Left lung (tissue), 10 donors: ENCODE measurements around the gene COX4I2. TPM values are rescaled to one million over a fixed set of nuclear protein-coding genes. Genes with fewer than 3 reads are reported as not detected.
"Not testable (repeated sequence)": the region's sequence is repeated elsewhere in the genome, so short reads cannot be mapped to it uniquely, and the experiment has no call there.

Experiments
- ATAC-seq: fragments of 200-7000 bp; cut with Tn5 transposase; one replicate; pipeline ENCODE4 v1.9.1; 2020; ENCODE audit warnings: moderate library complexity
- DNase-seq, 4 donors: peaks; one replicate each; pipeline ENCODE4 v3.0.0-alpha.2; 2013 to 2020
- H3K27ac ChIP-seq, 2 donors: fragments of 200-600 bp; sonication (generic) in 1 of 2; one replicate each; pipeline versions ENCODE4 v1.5.0 to v1.8.0; 2020 to 2021
- H3K27me3 ChIP-seq, 2 donors: fragments of 200-600 bp; sonication (generic) in 1 of 2; one replicate each; pipeline versions ENCODE4 v1.5.0 to v1.8.0; 2020 to 2021
- H3K36me3 ChIP-seq, 2 donors: fragments of 200-600 bp; sonication (generic) in 1 of 2; one replicate each; pipeline versions ENCODE4 v1.5.0 to v1.8.0; 2020 to 2021
- H3K4me1 ChIP-seq, 2 donors: fragments of 200-600 bp; one replicate each; pipeline ENCODE4 v1.8.0; 2021
- H3K4me3 ChIP-seq, 2 donors: fragments of 200-600 bp; sonication (generic) in 1 of 2; one replicate each; pipeline versions ENCODE4 v1.5.0 to v1.8.0; 2020 to 2021; ENCODE audit warnings: mild to moderate bottlenecking in 1 of 2
- H3K9me3 ChIP-seq, 2 donors: fragments of 200-600 bp; sonication (generic) in 1 of 2; one replicate each; pipeline versions ENCODE4 v1.5.0 to v1.8.0; 2020 to 2021
- intact Hi-C, 2 donors: fragments of 100-400 bp; cut with DNase I; formaldehyde crosslinking; loops; one replicate each; pipeline versions ENCODE4 v1.11.2 to v1.14.2; 2022
- polyA plus RNA-seq, 6 donors: library from polyadenylated mRNA; unstranded; fragments of 120-200 nt; gene quantifications; one replicate each; pipeline ENCODE4 v1.2.1, GENCODE V29; 2013; ENCODE audit not compliant: insufficient read length in 6 of 6
- total RNA-seq, 2 donors: library from RNA; stranded (reverse); fragmentation: NEBNext Ultra II Directional; extraction: Animal tissue kit (Norgen Biotek cat#: 25700); gene quantifications; one replicate each; pipeline ENCODE4 v1.2.1, GENCODE V29; 2021
- TF ChIP-seq, protein P1 (sequence below), 2 donors: fragments of 200-600 bp; sonication (generic) in 1 of 2; IDR thresholded peaks; one replicate each; pipeline versions ENCODE4 v1.5.0 to v1.8.0; 2021; ENCODE audit warnings: antibody characterized with exemption in 2 of 2
- donor health status: DM: no; HTN: yes; CAD: no.
- donor health status: DM: no; HTN: no; CAD: no.

Gene COX4I2
- total and polyA plus RNA-seq, 8 donors = 13.5 to 33.8 (median 23.0) TPM

DNA sequence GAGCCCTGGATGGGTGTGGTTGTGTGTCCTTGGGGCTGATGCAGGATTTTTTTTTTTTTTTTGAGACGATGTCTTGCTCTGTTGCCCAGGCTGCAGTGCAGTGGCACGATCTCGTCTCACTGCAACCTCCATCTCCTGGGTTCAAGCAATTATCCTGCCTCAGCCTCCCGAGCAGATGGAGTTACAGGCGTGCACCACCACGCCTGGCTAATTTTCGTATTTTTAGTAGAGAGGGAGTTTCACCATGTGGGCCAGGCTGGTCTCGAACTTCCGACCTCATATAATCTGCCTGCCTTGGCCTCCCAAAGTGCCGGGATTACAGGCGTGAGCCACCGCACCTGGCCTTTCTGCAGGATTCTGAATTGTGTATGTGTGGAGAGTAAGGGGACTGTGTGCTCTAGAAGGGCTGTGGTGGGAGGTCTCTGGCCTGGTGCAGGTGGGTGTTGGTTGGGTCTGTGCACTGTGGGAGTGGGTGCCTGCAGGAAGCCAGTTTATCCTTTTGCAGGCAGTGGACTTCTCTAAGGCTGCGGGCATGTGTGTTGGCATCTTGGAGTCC is 43.6 kb upstream of the COX4I2 start:
- intact Hi-C loops = no loop called here
- no peaks in the 10 kb centered on the region for H3K9me3 ChIP-seq
- TF ChIP-seq, protein P1, sequence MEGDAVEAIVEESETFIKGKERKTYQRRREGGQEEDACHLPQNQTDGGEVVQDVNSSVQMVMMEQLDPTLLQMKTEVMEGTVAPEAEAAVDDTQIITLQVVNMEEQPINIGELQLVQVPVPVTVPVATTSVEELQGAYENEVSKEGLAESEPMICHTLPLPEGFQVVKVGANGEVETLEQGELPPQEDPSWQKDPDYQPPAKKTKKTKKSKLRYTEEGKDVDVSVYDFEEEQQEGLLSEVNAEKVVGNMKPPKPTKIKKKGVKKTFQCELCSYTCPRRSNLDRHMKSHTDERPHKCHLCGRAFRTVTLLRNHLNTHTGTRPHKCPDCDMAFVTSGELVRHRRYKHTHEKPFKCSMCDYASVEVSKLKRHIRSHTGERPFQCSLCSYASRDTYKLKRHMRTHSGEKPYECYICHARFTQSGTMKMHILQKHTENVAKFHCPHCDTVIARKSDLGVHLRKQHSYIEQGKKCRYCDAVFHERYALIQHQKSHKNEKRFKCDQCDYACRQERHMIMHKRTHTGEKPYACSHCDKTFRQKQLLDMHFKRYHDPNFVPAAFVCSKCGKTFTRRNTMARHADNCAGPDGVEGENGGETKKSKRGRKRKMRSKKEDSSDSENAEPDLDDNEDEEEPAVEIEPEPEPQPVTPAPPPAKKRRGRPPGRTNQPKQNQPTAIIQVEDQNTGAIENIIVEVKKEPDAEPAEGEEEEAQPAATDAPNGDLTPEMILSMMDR (IDR thresholded peaks at IDR 0.05) = no peak
- H3K36me3 ChIP-seq = no peaks in the 10 kb centered on the region
- ATAC-seq = no peak
- H3K4me1 ChIP-seq = peaks cover 14 to 50% of the 10 kb centered on the region in 2 donors
- peak overlapping the region; percentile 26 to 81 for H3K27ac ChIP-seq
- H3K27me3 ChIP-seq = no peaks in the 10 kb centered on the region
- no peak for DNase-seq
- no peak overlapping the region for H3K4me3 ChIP-seq

DNA sequence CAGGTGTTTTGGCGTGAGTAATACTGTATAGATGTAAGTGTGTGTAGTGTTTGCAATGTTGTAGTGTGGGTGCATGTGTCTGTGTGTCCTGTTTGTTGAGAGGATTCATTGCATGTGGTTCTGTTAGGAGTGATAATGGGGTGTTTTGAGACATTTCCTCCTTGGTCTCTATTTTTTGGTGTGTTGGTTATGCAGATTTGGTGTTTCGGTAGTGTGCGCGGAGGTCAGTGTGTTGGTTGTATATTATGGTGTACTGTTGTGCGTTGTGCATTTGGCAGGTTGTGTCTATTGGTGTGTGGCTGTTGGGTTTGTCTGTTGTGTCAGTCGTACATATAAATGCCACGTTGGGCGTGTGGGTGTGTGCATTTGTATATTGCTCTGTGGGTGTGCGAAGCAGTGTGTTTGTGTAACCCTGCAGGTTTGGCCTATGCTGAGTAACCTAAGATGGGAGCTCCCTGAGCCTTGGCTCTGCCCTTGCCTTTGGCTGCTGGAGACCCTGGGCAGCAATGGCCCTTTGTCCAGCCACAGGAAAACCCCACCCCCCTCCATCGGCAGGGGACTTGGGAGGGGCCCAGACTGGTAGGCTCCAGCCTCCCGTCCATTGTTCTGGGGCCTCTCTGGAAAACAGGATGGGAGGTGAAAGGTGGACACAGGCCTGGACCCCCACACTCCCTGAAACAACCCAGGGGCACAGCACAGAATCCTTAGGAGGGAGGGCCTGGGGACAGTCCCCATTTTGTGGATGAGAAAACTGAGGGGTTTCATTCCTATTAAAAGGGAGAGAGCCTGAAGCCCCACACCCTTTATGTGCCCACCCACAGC is 42.9 kb upstream of the COX4I2 start:
- Histone ChIP-seq H3K27me3 (no peaks in the 10 kb centered on the region), H3K9me3 (no peaks in the 10 kb centered on the region), H3K4me3 (no peak overlapping the region), H3K4me1 (peaks cover 14 to 48% of the 10 kb centered on the region in 2 donors), H3K27ac (peak overlapping the region; percentile 76 to 81), H3K36me3 (no peaks in the 10 kb centered on the region)
- DNase-seq (no peak), ATAC-seq (no peak)
- TF ChIP-seq, protein P1 (IDR thresholded peaks at IDR 0.05) = no peak
- intact Hi-C loops = no loop called here

DNA sequence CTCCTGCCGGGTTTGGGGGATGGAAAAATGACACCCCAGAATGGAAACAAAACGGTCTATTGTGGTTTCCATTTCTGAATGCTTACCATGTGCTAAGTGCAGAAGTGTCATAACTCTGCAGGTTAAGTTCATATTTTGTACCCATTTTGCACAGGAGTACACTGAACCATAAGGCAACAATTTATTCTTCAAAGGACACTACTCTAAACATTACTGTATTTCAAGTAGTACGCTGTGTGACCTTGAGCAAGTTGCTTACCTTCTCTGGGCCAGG is 42.4 kb upstream of the COX4I2 start:
- ATAC-seq = no peak
- Histone ChIP-seq H3K27me3 (no peaks in the 10 kb centered on the region), H3K4me3 (no peak overlapping the region), H3K9me3 (no peaks in the 10 kb centered on the region), H3K36me3 (no peaks in the 10 kb centered on the region), H3K27ac (peak overlapping the region; percentile 76 to 81), H3K4me1 (peaks cover 14 to 48% of the 10 kb centered on the region in 2 donors)
- TF ChIP-seq, protein P1 (IDR thresholded peaks at IDR 0.05) = no peak
- intact Hi-C loops = no loop called here
- no peak for DNase-seq

DNA sequence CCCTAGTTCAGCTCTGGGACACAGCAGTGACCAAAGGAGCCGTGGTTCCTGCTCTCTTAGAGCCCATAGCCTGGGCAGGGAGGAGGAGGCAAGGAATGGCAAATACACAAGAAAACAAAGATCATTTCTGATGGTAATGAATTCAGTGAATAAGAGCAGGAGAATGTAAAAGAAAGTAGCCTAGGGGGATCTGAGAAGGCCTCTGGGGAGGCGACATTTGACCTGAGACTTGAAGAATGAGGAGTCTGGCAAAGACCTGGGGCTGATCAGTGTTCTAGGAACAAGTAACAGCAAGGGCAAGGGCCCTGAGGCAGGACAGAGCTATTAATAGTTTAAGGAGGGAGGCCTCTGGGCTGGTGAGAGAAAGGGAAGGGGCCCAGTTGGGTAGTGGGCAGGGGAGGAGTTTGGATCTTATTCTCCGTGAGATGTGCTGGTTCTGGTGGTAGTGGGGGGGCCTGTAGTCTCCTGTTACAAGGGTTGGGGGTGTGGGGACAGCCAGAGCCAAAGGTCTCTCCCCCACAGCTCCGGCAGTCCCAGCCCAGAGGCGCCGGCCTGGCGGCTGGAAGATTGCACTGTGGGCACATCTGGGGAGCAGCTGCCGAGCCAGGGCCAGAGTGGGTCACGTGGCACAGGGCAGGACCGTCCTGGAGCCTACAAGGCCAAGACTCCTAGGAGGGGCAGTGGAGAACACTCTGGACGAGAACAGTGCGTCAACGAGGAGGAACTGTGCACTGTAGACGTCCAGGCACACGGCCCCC is 41.9 kb upstream of the COX4I2 start:
- TF ChIP-seq, protein P1 (IDR thresholded peaks at IDR 0.05) = no peak
- Histone ChIP-seq H3K9me3 (no peaks in the 10 kb centered on the region), H3K27ac (peak overlapping the region; percentile 76 to 81), H3K27me3 (no peaks in the 10 kb centered on the region), H3K4me1 (peaks cover 14 to 48% of the 10 kb centered on the region in 2 donors), H3K36me3 (no peaks in the 10 kb centered on the region), H3K4me3 (no peak overlapping the region)
- DNase-seq (peak in 3 of 4 donors; percentile 84 to 89 (median 87)), ATAC-seq (peak; percentile 89)
- intact Hi-C loops = no loop called here

DNA sequence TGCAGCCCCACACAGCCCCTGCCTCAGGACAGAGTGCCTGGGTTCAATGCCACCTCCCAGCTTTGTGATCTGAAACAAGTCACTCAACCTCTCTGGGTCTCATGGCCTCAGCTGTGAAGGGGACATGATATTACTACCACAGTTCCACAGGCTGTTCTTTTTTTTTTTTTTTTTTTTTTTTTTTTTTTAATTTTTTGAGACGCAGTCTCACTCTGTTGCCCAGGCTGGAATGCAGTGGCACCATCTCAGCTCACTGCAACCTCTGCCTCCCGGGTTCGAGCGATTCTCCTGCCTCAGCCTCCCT is 41.3 kb upstream of the COX4I2 start:
- DNase-seq, intact Hi-C loops, H3K36me3 ChIP-seq, H3K4me3 ChIP-seq, H3K27me3 ChIP-seq, ATAC-seq, H3K9me3 ChIP-seq: not testable (repeated sequence)
- Histone ChIP-seq H3K27ac (peak overlapping the region; percentile 76 to 81), H3K4me1 (peaks cover 14 to 45% of the 10 kb centered on the region in 2 donors)
